Measurements from ENCODE around the gene RSU1.

GRCh38 chr10:16612981-16613355 is 204.3 kb downstream of the RSU1 start:
- TF ChIP-seq CTCF (IDR thresholded peaks at IDR 0.05; ENCODE audit: low read length) (no peak), EZH2 (IDR thresholded peaks at IDR 0.05; ENCODE audit: borderline replicate concordance, low read length) (no peak)

Measured in OCI-LY1 (cell line).